ENCODE data around the gene ABCA8. TPM values are rescaled to one million over a fixed set of nuclear protein-coding genes. Genes with fewer than 3 reads are reported as not detected.

The ABCA8 gene
- total RNA-seq, 2 donors from 2014 or later, result not detected

DNA sequence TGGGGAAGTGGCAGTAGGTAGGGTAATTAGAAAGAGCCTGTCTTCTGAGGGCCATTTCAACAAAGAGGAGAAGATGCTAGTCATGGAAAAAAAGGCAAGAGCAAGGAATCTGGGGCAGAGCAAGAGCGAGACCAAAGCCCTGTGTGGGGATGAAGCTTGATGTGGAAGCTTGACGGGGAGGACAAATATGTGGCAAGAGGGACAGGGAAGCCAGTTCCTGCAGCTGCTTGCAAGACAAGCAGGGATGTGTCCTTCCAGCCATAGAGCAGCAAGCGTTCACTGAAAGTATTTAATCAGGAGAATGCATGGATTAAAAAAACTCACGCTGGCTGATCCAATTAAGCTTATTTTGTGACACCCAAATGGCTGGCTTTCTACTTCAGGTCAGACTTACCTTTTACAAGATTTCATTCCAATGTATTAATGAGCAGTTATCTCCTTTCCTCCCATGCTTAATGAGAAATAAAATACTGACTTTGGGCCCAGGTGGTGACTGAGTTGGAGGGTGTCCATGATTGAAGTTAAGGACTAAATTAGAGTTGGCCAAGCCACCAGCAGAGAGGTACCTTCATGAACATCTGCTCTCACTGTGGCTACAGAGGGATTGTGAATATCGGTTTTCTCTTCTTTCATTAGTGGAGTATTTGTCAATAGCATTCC, 76.8 kb downstream of the ABCA8 start:
- no peak for ATAC-seq
- Mint-ChIP-seq H3K4me3 (no peak overlapping the region), H3K27me3 (peaks cover 28% of the 10 kb centered on the region)

DNA sequence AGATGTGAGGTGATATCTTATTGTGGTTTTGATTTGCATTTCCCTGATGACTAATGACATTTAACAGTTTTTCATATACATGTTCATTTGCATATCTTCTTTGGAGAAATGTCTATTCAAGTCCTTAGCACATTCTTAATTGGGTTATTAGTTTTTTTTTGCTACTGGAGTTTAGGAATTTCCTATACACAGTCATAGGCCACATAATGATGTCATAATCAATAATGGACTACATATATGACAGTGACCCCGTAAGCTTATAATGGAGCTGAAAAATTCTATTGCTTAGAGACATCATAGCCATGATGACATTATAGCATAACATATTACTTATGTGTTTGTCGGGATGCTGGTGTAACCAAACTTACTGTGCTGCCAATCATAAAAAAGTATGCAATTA, 83.7 kb downstream of the ABCA8 start:
- no peaks in the 10 kb centered on the region for H3K9me3 ChIP-seq (ENCODE audit: control insufficient read depth, low read length, poor library complexity, severe bottlenecking)
- H3K27me3 Mint-ChIP-seq, result peaks cover 20% of the 10 kb centered on the region
- no peaks in the 10 kb centered on the region for H3K36me3 Mint-ChIP-seq (ENCODE audit: low read depth)
- H3K27ac Mint-ChIP-seq, result no peak overlapping the region
- ATAC-seq (no peak), DNase-seq (no peak)
- no peak overlapping the region for H3K4me3 Mint-ChIP-seq
- no peaks in the 10 kb centered on the region for H3K4me1 Mint-ChIP-seq

More for the DNA sequence above, 76.8 kb downstream of the ABCA8 start:
- Mint-ChIP-seq H3K4me1 (no peaks in the 10 kb centered on the region), H3K27ac (no peak overlapping the region), H3K36me3 (ENCODE audit: low read depth) (no peaks in the 10 kb centered on the region)
- no peaks in the 10 kb centered on the region for H3K9me3 ChIP-seq (ENCODE audit: control insufficient read depth, low read length, poor library complexity, severe bottlenecking)
- DNase-seq, result no peak

DNA sequence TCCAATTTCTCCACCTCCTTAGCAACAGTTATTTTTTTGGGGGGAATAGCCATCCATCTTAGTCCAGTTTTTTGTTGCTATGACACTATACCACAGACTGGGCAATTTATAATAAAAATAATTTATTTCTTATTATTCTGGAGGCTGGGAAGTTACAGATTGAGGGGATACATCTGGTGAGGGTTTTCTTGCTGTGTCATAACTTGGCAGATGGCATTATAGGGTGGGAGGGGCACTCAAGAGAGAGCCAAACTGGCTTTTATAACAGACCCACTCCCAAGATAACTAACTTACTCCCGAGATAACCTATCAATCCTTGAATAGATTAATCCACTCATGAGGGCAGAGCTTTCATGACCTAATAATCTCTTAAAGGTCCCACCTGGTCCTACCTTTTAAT, 84.2 kb downstream of the ABCA8 start:
- Mint-ChIP-seq H3K27ac (no peak overlapping the region), H3K36me3 (ENCODE audit: low read depth) (no peaks in the 10 kb centered on the region), H3K4me3 (no peak overlapping the region), H3K27me3 (peaks cover 18% of the 10 kb centered on the region), H3K4me1 (no peaks in the 10 kb centered on the region)
- no peak for DNase-seq
- ATAC-seq, result no peak
- H3K9me3 ChIP-seq (ENCODE audit: control insufficient read depth, low read length, poor library complexity, severe bottlenecking), result no peaks in the 10 kb centered on the region

DNA sequence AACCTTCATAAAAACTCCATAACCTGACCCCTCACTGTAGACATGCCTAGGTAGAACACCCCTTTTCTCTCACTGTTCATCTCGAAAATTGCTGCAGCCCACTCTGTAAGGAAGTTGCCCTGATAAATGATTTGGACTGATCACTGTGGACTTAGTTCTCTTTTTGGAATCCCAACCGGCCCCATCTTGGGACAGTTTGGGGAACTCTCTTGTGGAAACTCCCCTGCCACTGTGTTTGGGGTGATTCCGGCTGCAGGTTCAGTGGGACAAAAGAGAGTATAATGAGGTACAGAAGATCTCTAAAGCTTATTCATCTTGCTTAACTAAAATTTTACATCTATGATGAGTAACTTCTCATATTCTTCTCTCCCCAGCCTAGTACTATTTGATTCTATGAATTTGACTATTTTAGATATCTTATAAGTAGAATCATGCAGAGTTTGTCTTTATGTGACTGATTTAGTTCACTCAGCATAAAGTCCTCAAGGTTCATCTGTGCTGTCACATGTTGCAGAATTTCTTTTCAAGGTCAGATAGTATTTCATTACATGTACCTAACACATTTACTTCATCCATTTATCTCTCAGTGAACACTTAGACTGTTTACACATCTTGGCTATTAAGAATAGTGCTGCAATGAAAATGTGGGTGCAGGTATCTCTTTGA, 84.9 kb downstream of the ABCA8 start:
- H3K4me1 Mint-ChIP-seq, result no peaks in the 10 kb centered on the region
- DNase-seq (no peak), ATAC-seq (no peak)
- no peaks in the 10 kb centered on the region for H3K36me3 Mint-ChIP-seq (ENCODE audit: low read depth)
- H3K9me3 ChIP-seq (ENCODE audit: control insufficient read depth, low read length, poor library complexity, severe bottlenecking), result no peaks in the 10 kb centered on the region
- H3K4me3 Mint-ChIP-seq, result no peak overlapping the region
- H3K27ac Mint-ChIP-seq, result no peak overlapping the region
- H3K27me3 Mint-ChIP-seq, result peaks cover 11% of the 10 kb centered on the region

DNA sequence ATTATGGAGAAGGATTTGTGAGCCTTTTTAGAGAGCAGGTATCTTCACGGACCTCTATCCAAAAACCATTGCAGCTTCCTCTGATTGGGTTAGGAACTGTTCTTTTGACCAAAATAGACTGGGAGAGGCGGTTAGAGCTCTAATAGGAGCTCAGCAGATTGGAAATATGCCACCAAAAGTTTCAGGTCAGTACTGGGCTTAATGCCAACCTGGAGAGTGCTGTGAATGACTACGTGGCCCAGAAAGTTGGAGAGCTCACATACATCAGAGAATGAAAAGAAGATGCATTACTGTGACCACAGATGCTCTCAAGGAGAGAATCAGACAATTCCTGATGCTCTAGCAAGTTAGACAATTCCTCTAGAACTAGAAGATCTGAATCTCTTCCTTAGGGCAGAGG, 86.5 kb downstream of the ABCA8 start:
- ATAC-seq (no peak), DNase-seq (no peak)
- Mint-ChIP-seq H3K36me3 (ENCODE audit: low read depth) (no peaks in the 10 kb centered on the region), H3K4me1 (no peaks in the 10 kb centered on the region), H3K27ac (no peak overlapping the region), H3K27me3 (peaks cover 7% of the 10 kb centered on the region), H3K4me3 (no peak overlapping the region)
- H3K9me3 ChIP-seq (ENCODE audit: control insufficient read depth, low read length, poor library complexity, severe bottlenecking), result no peaks in the 10 kb centered on the region

DNA sequence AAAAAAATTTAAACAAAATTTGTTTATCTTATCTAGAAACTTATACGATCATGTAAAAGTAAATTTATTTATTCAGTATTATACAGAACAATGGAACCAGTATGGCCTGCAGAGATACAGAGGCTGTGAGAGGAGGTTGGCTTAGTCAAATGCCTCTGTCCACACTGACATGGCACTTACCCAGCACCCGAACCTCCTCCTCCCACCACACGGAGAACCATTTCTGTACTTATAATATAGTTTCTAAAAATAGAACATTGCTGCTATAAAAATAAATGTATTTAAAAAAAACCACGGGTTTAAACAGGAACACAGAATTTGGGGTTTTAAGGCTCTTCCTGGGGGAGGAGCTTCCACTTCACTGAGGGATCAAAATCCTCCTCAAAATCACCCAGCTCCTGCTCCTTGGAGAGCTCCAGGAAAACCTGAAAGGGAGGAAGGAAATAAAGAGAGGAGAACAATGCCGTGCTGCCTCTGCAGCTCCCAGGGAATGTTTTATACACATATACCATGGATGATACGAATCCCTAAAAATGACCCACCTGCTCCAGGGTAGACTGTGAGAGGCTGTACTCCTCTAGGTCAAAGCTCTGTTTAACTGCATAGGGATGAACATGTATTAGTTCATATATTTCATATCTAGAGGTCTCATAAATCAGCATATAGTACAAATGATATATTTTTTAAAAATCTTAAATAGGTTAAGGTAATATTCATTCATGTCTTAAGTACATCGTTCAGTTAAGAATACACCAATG, 87.3 kb downstream of the ABCA8 start:
- H3K27me3 Mint-ChIP-seq, result peaks cover 7% of the 10 kb centered on the region
- H3K4me1 Mint-ChIP-seq, result no peaks in the 10 kb centered on the region
- DNase-seq, result no peak
- no peaks in the 10 kb centered on the region for H3K36me3 Mint-ChIP-seq (ENCODE audit: low read depth)
- H3K27ac Mint-ChIP-seq, result no peak overlapping the region
- no peak for ATAC-seq
- no peaks in the 10 kb centered on the region for H3K9me3 ChIP-seq (ENCODE audit: control insufficient read depth, low read length, poor library complexity, severe bottlenecking)
- H3K4me3 Mint-ChIP-seq, result no peak overlapping the region

DNA sequence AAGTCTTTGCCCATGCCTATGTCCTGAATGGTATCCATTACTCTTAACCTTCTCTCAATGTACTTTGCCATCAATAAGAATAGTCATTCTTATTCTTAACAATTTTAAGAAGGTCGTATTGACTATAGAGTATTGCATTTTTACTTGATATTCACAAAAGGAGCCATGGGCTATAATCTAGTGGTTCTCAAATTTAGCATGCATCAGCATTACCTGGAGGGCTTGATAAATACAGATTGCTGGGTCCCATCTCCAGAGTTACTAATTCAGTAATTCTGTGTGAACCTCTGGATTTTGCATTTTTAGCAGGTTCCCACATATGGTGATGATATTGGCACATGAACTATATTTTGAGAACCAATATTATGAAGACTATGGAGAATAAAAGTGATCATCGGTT, 89.6 kb downstream of the ABCA8 start:
- no peak for ATAC-seq
- peaks cover 7% of the 10 kb centered on the region for H3K27me3 Mint-ChIP-seq
- H3K4me1 Mint-ChIP-seq, result no peaks in the 10 kb centered on the region
- no peaks in the 10 kb centered on the region for H3K36me3 Mint-ChIP-seq (ENCODE audit: low read depth)
- H3K27ac Mint-ChIP-seq, result no peak overlapping the region
- no peak overlapping the region for H3K4me3 Mint-ChIP-seq
- H3K9me3 ChIP-seq (ENCODE audit: control insufficient read depth, low read length, poor library complexity, severe bottlenecking), result no peaks in the 10 kb centered on the region
- DNase-seq, result no peak

DNA sequence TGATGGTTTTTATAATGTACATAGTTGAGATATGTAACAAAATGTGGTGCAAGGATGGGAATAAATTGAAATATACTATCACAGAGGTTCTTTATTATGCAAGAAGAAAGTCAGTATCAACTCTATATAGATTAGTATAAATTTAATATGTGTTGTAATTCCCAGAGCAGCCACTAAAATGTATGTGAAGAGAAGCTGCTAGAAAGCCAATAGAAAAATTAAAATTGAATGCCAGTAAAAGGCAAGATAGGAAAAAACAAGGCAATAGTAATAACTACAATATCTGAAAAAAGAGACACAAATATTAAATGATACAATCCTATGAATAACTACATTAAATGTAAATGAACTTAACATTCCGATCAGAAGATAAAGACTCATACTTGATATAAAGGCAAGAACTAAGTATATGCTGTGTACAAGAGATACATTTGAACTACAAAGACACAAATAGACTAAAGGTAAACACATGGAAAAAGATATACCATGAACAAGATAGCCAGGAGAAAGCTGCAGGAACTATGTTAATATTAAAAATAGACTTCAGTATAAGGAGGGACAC, 92.0 kb downstream of the ABCA8 start:
- no peaks in the 10 kb centered on the region for H3K4me1 Mint-ChIP-seq
- H3K27ac Mint-ChIP-seq, result no peak overlapping the region
- peaks cover 17% of the 10 kb centered on the region for H3K27me3 Mint-ChIP-seq
- H3K4me3 Mint-ChIP-seq, result no peak overlapping the region
- DNase-seq (no peak), ATAC-seq (no peak)
- H3K36me3 Mint-ChIP-seq (ENCODE audit: low read depth), result no peaks in the 10 kb centered on the region
- H3K9me3 ChIP-seq (ENCODE audit: control insufficient read depth, low read length, poor library complexity, severe bottlenecking), result no peaks in the 10 kb centered on the region

DNA sequence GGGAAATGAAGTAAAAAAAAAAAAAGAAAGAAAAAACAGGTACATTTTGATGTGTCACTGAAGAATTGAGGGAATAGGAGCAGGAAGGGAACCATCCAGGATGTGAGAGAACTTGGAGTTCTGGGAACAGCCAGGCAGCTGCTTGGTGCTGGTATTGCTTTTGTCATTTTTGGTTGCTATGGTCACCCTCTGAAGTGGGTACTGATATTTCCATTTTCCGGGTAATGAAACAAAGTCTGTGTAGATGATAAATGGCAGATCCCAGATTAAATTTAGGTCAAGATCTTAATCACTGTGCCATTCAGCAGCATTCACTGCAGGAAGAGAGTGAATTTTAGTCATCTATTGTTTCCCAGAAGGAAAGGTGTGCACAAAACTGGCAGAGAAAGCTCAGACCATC, 93.6 kb downstream of the ABCA8 start:
- Mint-ChIP-seq H3K36me3 (ENCODE audit: low read depth) (no peaks in the 10 kb centered on the region), H3K4me3 (no peak overlapping the region), H3K27me3 (peaks cover 18% of the 10 kb centered on the region), H3K27ac (no peak overlapping the region), H3K4me1 (no peaks in the 10 kb centered on the region)
- no peak for DNase-seq
- ATAC-seq, result no peak
- H3K9me3 ChIP-seq (ENCODE audit: control insufficient read depth, low read length, poor library complexity, severe bottlenecking), result no peaks in the 10 kb centered on the region

DNA sequence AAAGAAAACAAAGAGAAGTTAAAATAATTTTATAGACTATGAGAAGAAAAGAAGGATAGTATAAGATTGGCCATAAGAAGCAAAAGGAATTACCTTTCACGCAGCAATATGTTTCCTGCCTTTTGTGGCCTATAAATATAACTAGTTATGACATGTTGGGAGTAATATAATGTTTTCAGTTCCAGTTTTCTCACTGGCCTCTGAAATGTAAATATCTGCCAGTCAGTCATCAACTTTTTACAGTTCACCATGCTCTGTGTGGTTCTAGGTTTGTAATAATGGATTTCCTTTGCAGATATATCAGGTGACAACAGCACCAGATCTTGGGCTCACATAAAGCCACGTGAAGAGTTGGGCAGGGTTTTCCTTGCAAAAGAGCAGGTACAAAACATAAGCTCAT, 94.3 kb downstream of the ABCA8 start:
- no peak overlapping the region for H3K4me3 Mint-ChIP-seq
- H3K9me3 ChIP-seq (ENCODE audit: control insufficient read depth, low read length, poor library complexity, severe bottlenecking), result no peaks in the 10 kb centered on the region
- no peaks in the 10 kb centered on the region for H3K4me1 Mint-ChIP-seq
- no peak for ATAC-seq
- peaks cover 16% of the 10 kb centered on the region for H3K27me3 Mint-ChIP-seq
- no peak for DNase-seq
- H3K27ac Mint-ChIP-seq, result no peak overlapping the region
- no peaks in the 10 kb centered on the region for H3K36me3 Mint-ChIP-seq (ENCODE audit: low read depth)

DNA sequence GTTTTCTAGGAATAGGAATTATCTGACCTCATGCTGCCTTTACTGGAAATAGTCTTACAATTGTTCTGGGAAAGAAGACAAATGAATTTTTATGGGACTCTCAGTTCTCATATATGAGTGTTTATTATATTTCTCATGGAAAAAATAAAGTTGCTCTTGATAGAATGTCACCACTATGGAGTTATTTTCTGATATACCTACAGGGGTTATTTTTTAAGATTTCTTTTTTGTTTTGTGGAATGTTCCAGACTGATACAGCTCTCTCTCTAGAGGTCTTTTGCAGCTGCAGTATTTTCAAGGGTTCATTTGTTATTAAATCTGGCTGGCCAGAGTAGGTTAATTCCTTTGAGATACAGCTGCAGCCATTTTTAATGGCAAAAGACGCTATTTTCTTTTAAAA, 100.7 kb downstream of the ABCA8 start:
- no peaks in the 10 kb centered on the region for H3K9me3 ChIP-seq (ENCODE audit: control insufficient read depth, low read length, poor library complexity, severe bottlenecking)
- Mint-ChIP-seq H3K4me3 (no peak overlapping the region), H3K4me1 (no peaks in the 10 kb centered on the region), H3K36me3 (ENCODE audit: low read depth) (no peaks in the 10 kb centered on the region), H3K27me3 (peaks cover 14% of the 10 kb centered on the region), H3K27ac (no peak overlapping the region)
- no peak for ATAC-seq
- no peak for DNase-seq

DNA sequence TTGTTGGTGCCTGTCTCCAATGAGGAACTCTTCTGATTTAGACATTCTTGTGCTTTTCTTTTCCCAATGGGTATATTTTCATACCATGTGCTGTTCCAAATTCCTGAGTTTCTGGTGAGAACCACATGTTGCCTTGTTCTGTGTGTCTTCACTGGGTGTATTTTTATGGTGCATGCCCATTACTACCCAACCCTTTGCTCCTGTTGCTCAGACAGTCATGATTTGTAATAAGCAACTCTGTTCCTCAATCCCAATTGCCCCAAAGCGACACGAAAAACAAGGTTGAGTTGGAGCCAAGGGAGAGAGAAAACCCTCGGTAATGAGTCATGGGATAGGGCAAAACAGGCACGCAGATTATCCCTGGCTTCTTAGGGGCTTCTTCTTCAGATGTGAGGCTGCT, 101.8 kb downstream of the ABCA8 start:
- Mint-ChIP-seq H3K27ac (no peak overlapping the region), H3K4me3 (no peak overlapping the region), H3K36me3 (ENCODE audit: low read depth) (no peaks in the 10 kb centered on the region), H3K27me3 (peaks cover 14% of the 10 kb centered on the region), H3K4me1 (no peaks in the 10 kb centered on the region)
- DNase-seq, result no peak
- ATAC-seq, result no peak
- H3K9me3 ChIP-seq (ENCODE audit: control insufficient read depth, low read length, poor library complexity, severe bottlenecking), result no peaks in the 10 kb centered on the region

DNA sequence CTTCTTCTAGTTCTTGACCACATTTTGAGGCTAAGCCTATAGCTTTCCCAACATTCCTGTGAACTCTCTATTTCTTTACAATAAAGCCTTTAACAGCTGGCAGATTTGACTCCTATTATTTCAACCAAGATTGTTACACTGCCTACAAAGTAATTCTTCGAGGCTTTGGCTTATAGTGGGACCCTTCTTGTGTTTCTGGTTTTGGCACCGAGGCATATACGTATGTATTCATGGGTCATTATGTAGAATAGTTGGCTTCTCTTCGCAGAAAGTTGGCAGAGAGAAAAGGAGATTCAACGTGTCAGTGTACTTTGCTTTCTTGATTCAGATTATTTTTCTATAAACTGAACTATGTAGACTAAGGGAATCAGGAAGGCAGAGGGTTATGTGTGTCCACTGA, 102.2 kb downstream of the ABCA8 start:
- Mint-ChIP-seq H3K4me3 (no peak overlapping the region), H3K4me1 (no peaks in the 10 kb centered on the region), H3K27me3 (peaks cover 14% of the 10 kb centered on the region), H3K36me3 (ENCODE audit: low read depth) (no peaks in the 10 kb centered on the region), H3K27ac (no peak overlapping the region)
- no peaks in the 10 kb centered on the region for H3K9me3 ChIP-seq (ENCODE audit: control insufficient read depth, low read length, poor library complexity, severe bottlenecking)
- DNase-seq, result no peak
- no peak for ATAC-seq
